ENCODE measurements around the gene REEP3.

REEP3 gene

DNA sequence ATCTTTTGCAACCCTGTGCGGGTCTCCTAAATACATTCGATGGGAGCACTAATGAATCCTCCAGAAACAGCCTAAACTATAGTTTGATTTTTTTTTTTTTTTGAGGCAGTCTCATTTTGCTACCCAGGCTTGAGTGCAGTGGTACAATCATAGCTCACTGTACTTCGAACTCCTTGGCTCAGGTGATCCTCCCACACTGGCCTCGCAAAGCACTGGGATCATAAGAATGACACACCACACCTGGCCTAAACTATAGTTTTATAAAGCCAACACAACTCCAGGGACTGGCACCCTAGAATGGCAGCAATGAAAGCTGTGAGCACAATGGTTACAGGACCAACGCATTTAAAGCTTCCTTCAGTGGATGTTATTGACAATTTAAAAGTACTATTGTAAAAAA is 41.0 kb upstream of the REEP3 start:
- no peak overlapping the region for H3K27ac ChIP-seq
- H3K4me2 ChIP-seq (ENCODE audit: low read length) = no peak overlapping the region
- peaks cover 5% of the 10 kb centered on the region for H3K4me1 ChIP-seq
- TF ChIP-seq, protein P1, sequence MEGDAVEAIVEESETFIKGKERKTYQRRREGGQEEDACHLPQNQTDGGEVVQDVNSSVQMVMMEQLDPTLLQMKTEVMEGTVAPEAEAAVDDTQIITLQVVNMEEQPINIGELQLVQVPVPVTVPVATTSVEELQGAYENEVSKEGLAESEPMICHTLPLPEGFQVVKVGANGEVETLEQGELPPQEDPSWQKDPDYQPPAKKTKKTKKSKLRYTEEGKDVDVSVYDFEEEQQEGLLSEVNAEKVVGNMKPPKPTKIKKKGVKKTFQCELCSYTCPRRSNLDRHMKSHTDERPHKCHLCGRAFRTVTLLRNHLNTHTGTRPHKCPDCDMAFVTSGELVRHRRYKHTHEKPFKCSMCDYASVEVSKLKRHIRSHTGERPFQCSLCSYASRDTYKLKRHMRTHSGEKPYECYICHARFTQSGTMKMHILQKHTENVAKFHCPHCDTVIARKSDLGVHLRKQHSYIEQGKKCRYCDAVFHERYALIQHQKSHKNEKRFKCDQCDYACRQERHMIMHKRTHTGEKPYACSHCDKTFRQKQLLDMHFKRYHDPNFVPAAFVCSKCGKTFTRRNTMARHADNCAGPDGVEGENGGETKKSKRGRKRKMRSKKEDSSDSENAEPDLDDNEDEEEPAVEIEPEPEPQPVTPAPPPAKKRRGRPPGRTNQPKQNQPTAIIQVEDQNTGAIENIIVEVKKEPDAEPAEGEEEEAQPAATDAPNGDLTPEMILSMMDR (IDR thresholded peaks at IDR 0.05) = no peak
- no peaks in the 10 kb centered on the region for H3K27me3 ChIP-seq (ENCODE audit: control insufficient read depth, insufficient read depth, low read length)
- H3K9me3 ChIP-seq (ENCODE audit: control insufficient read depth, low read length) = no peaks in the 10 kb centered on the region
- no peak overlapping the region for H3K4me3 ChIP-seq (ENCODE audit: low read depth, low read length)
- no peaks in the 10 kb centered on the region for H3K36me3 ChIP-seq (ENCODE audit: control insufficient read depth, insufficient read depth, low read length)
- no peak overlapping the region for H3K9ac ChIP-seq
- H2AFZ ChIP-seq = no peak overlapping the region
- peaks cover 47% of the 10 kb centered on the region for H3K79me2 ChIP-seq

DNA sequence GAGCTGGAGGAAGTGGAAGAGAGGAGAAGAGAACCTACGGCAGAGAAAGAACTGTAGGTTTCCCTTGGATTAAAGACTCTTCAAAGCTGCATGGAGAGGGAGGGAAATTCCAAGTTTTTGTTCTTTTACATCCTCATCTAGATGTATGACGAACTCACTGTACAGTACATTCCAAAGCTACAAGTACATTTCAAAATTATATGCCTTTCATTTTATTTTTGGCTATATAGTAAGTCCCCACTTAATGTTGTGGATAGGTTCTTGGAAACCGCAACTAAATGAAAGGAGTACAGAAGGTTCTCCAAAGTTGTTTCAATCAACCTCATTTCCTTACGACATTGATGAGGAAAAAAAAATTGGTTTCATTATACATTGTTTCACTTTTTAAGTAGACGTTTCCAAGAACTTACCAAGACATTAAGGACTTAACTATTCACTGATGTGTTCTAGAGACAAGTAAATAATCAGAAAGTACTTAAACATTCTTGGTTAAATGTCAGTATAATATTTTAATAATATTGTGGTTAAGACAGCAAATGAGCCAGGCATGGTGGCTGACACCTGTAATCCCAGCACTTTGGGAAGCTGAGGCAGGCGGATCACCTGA is 39.3 kb upstream of the REEP3 start:
- Histone ChIP-seq H3K4me3 (ENCODE audit: low read depth, low read length) (no peak overlapping the region), H3K27me3 (ENCODE audit: control insufficient read depth, insufficient read depth, low read length) (no peaks in the 10 kb centered on the region), H3K9ac (no peak overlapping the region), H3K27ac (no peak overlapping the region), H3K4me1 (peaks cover 5% of the 10 kb centered on the region), H3K9me3 (ENCODE audit: control insufficient read depth, low read length) (no peaks in the 10 kb centered on the region), H3K36me3 (ENCODE audit: control insufficient read depth, insufficient read depth, low read length) (no peaks in the 10 kb centered on the region), H2AFZ (no peak overlapping the region), H3K4me2 (ENCODE audit: low read length) (no peak overlapping the region), H3K79me2 (peaks cover 43% of the 10 kb centered on the region)
- TF ChIP-seq, protein P1 (IDR thresholded peaks at IDR 0.05) = no peak

DNA sequence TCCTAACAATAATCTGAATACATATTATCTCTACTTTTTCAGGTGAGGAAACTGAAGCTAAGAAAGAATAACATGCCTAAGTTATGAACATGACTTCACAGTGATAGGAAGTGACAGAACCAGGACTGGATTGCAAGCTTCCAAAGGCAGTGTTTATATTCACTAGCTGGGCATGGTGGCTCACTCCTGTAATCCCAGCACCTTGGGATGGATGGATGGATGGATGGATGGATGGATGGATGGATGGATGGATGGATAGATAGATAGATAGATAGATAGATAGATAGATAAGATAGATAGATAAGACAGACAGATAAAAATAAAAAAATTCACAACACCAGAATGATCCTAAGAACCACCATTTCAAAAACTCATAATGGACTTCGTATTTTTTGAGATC is 37.2 kb upstream of the REEP3 start:
- H3K4me1 ChIP-seq = peaks cover 3% of the 10 kb centered on the region

DNA sequence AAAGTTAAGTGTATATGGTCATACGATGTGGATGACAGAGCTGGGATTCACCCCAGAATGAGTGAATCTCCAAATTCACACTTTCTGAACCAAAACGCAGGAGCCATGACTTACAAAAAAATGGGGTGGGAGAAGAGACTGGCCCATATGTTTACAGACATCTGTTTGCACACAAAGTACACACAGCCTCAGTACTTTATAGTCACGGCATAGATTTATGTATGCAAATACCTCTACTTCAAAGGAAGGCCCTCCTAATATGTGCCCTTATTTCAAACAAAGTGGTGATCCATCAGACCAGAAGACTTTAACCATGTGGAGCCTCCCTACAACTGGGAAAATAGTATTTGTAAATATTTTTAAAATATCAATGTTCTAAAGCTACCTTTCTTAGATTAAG is 33.2 kb upstream of the REEP3 start:
- Histone ChIP-seq H3K36me3 (ENCODE audit: control insufficient read depth, insufficient read depth, low read length) (no peaks in the 10 kb centered on the region), H3K4me2 (ENCODE audit: low read length) (no peak overlapping the region), H3K27ac (no peak overlapping the region), H3K9ac (no peak overlapping the region), H3K79me2 (peaks cover 28% of the 10 kb centered on the region), H3K9me3 (ENCODE audit: control insufficient read depth, low read length) (no peaks in the 10 kb centered on the region), H3K4me3 (ENCODE audit: low read depth, low read length) (no peak overlapping the region), H3K4me1 (peaks cover 5% of the 10 kb centered on the region), H2AFZ (no peak overlapping the region), H3K27me3 (ENCODE audit: control insufficient read depth, insufficient read depth, low read length) (no peaks in the 10 kb centered on the region)
- TF ChIP-seq, protein P1 (IDR thresholded peaks at IDR 0.05) = no peak

More for the DNA sequence above, 37.2 kb upstream of the REEP3 start:
- H3K9ac ChIP-seq = no peak overlapping the region
- H3K79me2 ChIP-seq = peaks cover 40% of the 10 kb centered on the region
- TF ChIP-seq, protein P1 (IDR thresholded peaks at IDR 0.05) = no peak
- H3K27me3 ChIP-seq (ENCODE audit: control insufficient read depth, insufficient read depth, low read length) = no peaks in the 10 kb centered on the region
- no peak overlapping the region for H2AFZ ChIP-seq
- H3K27ac ChIP-seq = no peak overlapping the region
- H3K9me3 ChIP-seq (ENCODE audit: control insufficient read depth, low read length) = no peaks in the 10 kb centered on the region
- no peak overlapping the region for H3K4me3 ChIP-seq (ENCODE audit: low read depth, low read length)
- no peak overlapping the region for H3K4me2 ChIP-seq (ENCODE audit: low read length)
- no peaks in the 10 kb centered on the region for H3K36me3 ChIP-seq (ENCODE audit: control insufficient read depth, insufficient read depth, low read length)

DNA sequence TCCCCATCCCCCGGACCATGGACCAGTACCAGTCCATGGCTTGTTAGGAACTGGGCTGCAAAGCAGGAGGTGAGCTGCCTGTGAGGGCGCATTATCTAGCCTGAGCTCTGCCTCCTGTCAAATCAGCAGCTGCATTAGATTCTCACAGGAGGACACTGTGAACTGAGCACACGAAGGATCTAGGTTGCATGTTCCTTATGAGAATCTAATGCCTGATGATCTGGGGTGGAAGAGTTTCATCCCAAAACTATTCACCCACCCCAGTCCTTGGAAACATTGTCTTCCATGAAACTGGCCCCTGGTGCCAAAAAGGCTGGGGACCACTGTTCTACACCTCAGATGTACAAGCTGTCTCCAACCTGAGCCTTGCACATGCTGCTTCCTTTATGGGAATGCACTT is 31.4 kb upstream of the REEP3 start:
- TF ChIP-seq, protein P1 (IDR thresholded peaks at IDR 0.05) = no peak
- peaks cover 2% of the 10 kb centered on the region for H3K4me1 ChIP-seq
- no peaks in the 10 kb centered on the region for H3K27me3 ChIP-seq (ENCODE audit: control insufficient read depth, insufficient read depth, low read length)
- H3K27ac ChIP-seq = no peak overlapping the region
- H3K36me3 ChIP-seq (ENCODE audit: control insufficient read depth, insufficient read depth, low read length) = no peaks in the 10 kb centered on the region
- H3K79me2 ChIP-seq = peaks cover 32% of the 10 kb centered on the region
- H3K9ac ChIP-seq = no peak overlapping the region
- no peak overlapping the region for H3K4me2 ChIP-seq (ENCODE audit: low read length)
- H3K4me3 ChIP-seq (ENCODE audit: low read depth, low read length) = no peak overlapping the region
- no peak overlapping the region for H2AFZ ChIP-seq
- no peaks in the 10 kb centered on the region for H3K9me3 ChIP-seq (ENCODE audit: control insufficient read depth, low read length)

Data from parathyroid adenoma (tissue), 2 donors.